Measurements from ENCODE around the gene CLIP1.
"Not testable (repeated sequence)": the region's sequence is repeated elsewhere in the genome, so short reads cannot be mapped to it uniquely, and the experiment has no call there.

CLIP1 gene

GRCh38 chr12:122265886-122266229 is 156.6 kb downstream of the CLIP1 start:
- Histone ChIP-seq H3K4me3 (ENCODE audit: insufficient read depth, low read length, poor library complexity, severe bottlenecking) (peak overlapping the region; percentile 79), H3K27me3 (ENCODE audit: low read length) (no peaks in the 10 kb centered on the region), H3K9ac (ENCODE audit: low read length) (peak overlapping the region; percentile 78), H3K36me3 (ENCODE audit: low read length) (peaks cover 8% of the 10 kb centered on the region; the same call in 1 of the 2 replicates), H2AFZ (ENCODE audit: low read depth, low read length, severe bottlenecking) (peak overlapping the region; percentile 87), H3K4me2 (ENCODE audit: low read depth, low read length, poor library complexity, severe bottlenecking) (peak overlapping the region; percentile 78), H3K27ac (ENCODE audit: low read depth, low read length) (peak overlapping the region; percentile 70), H3K9me2 (replicated peaks; ENCODE audit: insufficient read depth, low read length) (no peaks in the 10 kb centered on the region), H3K9me3 (ENCODE audit: insufficient read depth, low read length) (no peaks in the 10 kb centered on the region), H3K79me2 (ENCODE audit: insufficient read depth, low read length) (peaks cover 14% of the 10 kb centered on the region; the same call in 1 of the 2 replicates), H4K20me1 (ENCODE audit: low read depth, low read length) (no peaks in the 10 kb centered on the region), H3F3A (ENCODE audit: insufficient read depth) (peaks cover 8% of the 10 kb centered on the region)
- TF ChIP-seq CTCF (IDR thresholded peaks at IDR 0.05; ENCODE audit: insufficient read depth, low read length, poor library complexity, severe bottlenecking): no peak
- no peak for TF ChIP-seq EZH2phosphoT487 (conservative IDR thresholded peaks at IDR 0.05; ENCODE audit: low read length)

GRCh38 chr12:122265476-122265875 is 157.0 kb downstream of the CLIP1 start:
- H3K36me3 ChIP-seq (ENCODE audit: low read length): peaks cover 9% of the 10 kb centered on the region; the same call in 1 of the 2 replicates
- H3K27ac ChIP-seq (ENCODE audit: low read depth, low read length): peak overlapping the region; percentile 70
- H3K27me3 ChIP-seq (ENCODE audit: low read length): no peaks in the 10 kb centered on the region
- H3K9ac ChIP-seq (ENCODE audit: low read length): peak overlapping the region; percentile 78
- peaks cover 14% of the 10 kb centered on the region; the same call in 1 of the 2 replicates for H3K79me2 ChIP-seq (ENCODE audit: insufficient read depth, low read length)
- no peaks in the 10 kb centered on the region for H4K20me1 ChIP-seq (ENCODE audit: low read depth, low read length)
- peaks cover 8% of the 10 kb centered on the region for H3F3A ChIP-seq (ENCODE audit: insufficient read depth)
- no peak for TF ChIP-seq CTCF (IDR thresholded peaks at IDR 0.05; ENCODE audit: insufficient read depth, low read length, poor library complexity, severe bottlenecking)
- TF ChIP-seq EZH2phosphoT487 (conservative IDR thresholded peaks at IDR 0.05; ENCODE audit: low read length): no peak
- no peaks in the 10 kb centered on the region for H3K9me3 ChIP-seq (ENCODE audit: insufficient read depth, low read length)
- peak overlapping the region; percentile 87 for H2AFZ ChIP-seq (ENCODE audit: low read depth, low read length, severe bottlenecking)
- H3K4me2 ChIP-seq (ENCODE audit: low read depth, low read length, poor library complexity, severe bottlenecking): peak overlapping the region; percentile 78
- peak overlapping the region; percentile 79 for H3K4me3 ChIP-seq (ENCODE audit: insufficient read depth, low read length, poor library complexity, severe bottlenecking)
- H3K9me2 ChIP-seq (replicated peaks; ENCODE audit: insufficient read depth, low read length): no peaks in the 10 kb centered on the region

GRCh38 chr12:122260735-122261134 is 161.7 kb downstream of the CLIP1 start:
- H2AFZ ChIP-seq (ENCODE audit: low read depth, low read length, severe bottlenecking); H3K27me3 ChIP-seq (ENCODE audit: low read length); H4K20me1 ChIP-seq (ENCODE audit: low read depth, low read length); H3K36me3 ChIP-seq (ENCODE audit: low read length); H3F3A ChIP-seq (ENCODE audit: insufficient read depth); H3K9me2 ChIP-seq (replicated peaks; ENCODE audit: insufficient read depth, low read length); H3K4me3 ChIP-seq (ENCODE audit: insufficient read depth, low read length, poor library complexity, severe bottlenecking); H3K9ac ChIP-seq (ENCODE audit: low read length); H3K27ac ChIP-seq (ENCODE audit: low read depth, low read length); H3K4me2 ChIP-seq (ENCODE audit: low read depth, low read length, poor library complexity, severe bottlenecking); H3K9me3 ChIP-seq (ENCODE audit: insufficient read depth, low read length); H3K79me2 ChIP-seq (ENCODE audit: insufficient read depth, low read length): not testable (repeated sequence)

GRCh38 chr12:122258939-122259338 is 163.5 kb downstream of the CLIP1 start:
- H2AFZ ChIP-seq (ENCODE audit: low read depth, low read length, severe bottlenecking); H3K27me3 ChIP-seq (ENCODE audit: low read length); H3K4me2 ChIP-seq (ENCODE audit: low read depth, low read length, poor library complexity, severe bottlenecking); H3K9me2 ChIP-seq (replicated peaks; ENCODE audit: insufficient read depth, low read length); H3K36me3 ChIP-seq (ENCODE audit: low read length); H3K4me3 ChIP-seq (ENCODE audit: insufficient read depth, low read length, poor library complexity, severe bottlenecking); H3K27ac ChIP-seq (ENCODE audit: low read depth, low read length); H4K20me1 ChIP-seq (ENCODE audit: low read depth, low read length); H3K9ac ChIP-seq (ENCODE audit: low read length); H3K9me3 ChIP-seq (ENCODE audit: insufficient read depth, low read length); H3K79me2 ChIP-seq (ENCODE audit: insufficient read depth, low read length); H3F3A ChIP-seq (ENCODE audit: insufficient read depth): not testable (repeated sequence)

GRCh38 chr12:122258462-122258861 is 164.0 kb downstream of the CLIP1 start:
- not testable (repeated sequence) for H3K36me3 ChIP-seq (ENCODE audit: low read length); H4K20me1 ChIP-seq (ENCODE audit: low read depth, low read length); H3K27me3 ChIP-seq (ENCODE audit: low read length); H3K4me3 ChIP-seq (ENCODE audit: insufficient read depth, low read length, poor library complexity, severe bottlenecking); H3K9me3 ChIP-seq (ENCODE audit: insufficient read depth, low read length); H2AFZ ChIP-seq (ENCODE audit: low read depth, low read length, severe bottlenecking); H3K79me2 ChIP-seq (ENCODE audit: insufficient read depth, low read length); H3K27ac ChIP-seq (ENCODE audit: low read depth, low read length); H3K9me2 ChIP-seq (replicated peaks; ENCODE audit: insufficient read depth, low read length); H3K4me2 ChIP-seq (ENCODE audit: low read depth, low read length, poor library complexity, severe bottlenecking); H3F3A ChIP-seq (ENCODE audit: insufficient read depth); H3K9ac ChIP-seq (ENCODE audit: low read length)
